NCI-H1105 treated with DMSO at 0.1 percent for 48 hours (cell line): Measurements from ENCODE around the gene GDI2.
"Not testable (repeated sequence)": the region's sequence is repeated elsewhere in the genome, so short reads cannot be mapped to it uniquely, and the experiment has no call there.

Experiments
- DNase-seq: peaks from one replicate; lab custom pipeline; 2025; lab: John Stamatoyannopoulos, UW

GDI2 gene

DNA sequence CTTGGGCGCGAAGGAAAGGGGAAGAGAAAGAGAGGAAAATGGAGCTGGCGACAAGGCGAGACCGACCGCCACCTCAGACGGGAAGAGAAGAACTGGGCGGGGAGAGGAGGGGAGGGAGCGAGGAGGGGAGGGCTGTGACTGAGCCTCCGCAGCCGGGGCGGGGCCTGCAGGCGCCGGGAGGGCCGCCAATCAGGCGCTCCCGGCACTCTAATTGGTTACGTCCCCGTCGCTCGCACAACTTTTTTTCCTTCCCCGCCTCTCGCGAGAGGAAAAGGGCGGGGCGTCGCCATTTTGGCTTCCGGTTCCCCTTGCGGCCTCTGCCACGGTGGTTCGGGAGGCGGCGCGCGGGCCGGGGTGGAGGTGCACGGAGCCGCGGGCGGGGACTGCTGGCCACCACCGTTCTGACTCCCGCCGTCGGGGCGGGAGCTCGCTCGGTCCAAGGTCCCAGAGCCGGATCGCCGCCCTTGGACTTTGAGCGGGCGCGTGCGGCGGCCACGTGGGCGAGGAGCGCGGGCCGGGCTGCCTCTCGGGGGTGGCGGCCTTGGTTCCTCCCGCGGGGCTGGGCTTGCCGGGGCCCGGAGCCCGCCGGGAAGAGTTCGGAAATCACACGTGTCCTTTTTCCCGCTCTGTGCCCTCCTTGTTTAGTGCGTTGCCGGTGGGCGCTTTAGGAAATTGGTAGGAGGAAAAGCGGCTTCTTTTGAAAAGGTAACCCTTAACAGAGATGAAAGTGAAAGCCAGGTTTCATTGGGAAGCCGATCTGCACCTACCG is at the start of gene GDI2:
TSS of gene GDI2 (minus strand) at position 94 of the 769 bp plus-strand sequence. CDS start 176 bp downstream, outside the sequence.
- peak; percentile 87 for DNase-seq

DNA sequence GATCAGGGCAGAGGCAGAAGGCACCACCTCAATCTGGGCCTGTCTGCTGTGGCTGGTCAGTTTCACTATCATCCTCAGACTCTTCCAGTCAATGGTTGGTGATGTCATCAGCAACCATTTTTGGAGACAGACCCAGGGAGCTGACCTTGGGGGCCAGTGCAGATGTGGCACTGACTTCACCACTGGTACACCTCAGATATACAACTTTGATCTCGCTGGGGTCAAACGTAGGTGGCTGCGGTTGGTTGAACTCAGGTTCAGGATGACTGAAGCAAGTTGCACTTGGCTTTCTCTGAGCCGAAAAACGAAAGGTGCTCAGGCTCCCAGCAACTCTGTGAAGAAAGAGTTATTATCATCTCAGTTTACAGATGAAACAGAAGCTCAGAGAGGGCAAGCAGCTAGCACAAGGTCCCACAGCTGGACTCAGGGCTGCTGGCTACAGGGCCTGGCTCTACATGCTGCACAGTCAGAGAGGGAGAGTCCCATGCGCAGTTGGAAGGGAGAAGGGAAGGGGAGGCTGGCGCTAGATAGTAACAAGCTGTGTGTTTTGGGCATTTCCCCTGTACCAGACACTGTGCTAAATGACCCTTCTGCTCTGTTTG is 49.2 kb upstream of the GDI2 start:
- DNase-seq, result no peak

DNA sequence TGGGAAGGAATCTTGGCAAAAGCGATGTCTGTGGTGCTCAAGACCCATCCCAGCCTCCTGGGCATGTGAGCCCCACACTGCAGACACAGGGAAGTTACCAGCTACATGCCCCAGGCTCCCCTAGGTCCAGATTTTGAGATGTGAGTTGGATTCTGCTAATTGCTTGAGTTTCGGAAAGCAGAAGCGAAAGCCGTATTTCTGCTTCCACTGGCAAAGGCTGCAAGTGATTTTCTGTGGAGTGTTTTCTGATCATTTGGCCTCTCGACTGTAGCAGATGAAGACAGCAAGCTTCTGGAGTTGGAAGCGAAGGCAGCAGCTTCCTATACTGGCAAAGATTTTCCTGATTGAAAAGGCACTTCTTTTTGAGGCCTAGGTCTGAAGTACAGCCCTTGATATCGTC is 46.8 kb upstream of the GDI2 start:
- DNase-seq, result no peak

DNA sequence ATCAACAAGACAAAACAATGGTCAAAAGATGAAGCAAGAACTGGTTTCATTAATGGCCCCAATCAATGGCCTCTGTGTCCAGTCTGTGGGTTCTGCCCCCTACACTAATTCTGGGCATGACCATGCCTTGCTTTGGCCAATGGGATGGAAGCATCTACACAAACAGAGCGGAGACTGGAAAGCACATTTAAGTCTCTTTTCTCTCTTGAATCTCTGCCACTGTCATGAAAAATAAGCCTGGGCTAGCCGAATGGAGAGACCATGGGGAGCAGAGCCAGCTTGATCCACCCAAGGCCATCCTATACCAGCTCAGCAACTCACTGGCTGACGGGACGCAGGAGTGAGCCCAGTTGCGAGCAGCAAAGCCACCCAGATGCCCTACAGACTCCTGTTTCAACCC is 45.6 kb upstream of the GDI2 start:
- DNase-seq, result no peak

DNA sequence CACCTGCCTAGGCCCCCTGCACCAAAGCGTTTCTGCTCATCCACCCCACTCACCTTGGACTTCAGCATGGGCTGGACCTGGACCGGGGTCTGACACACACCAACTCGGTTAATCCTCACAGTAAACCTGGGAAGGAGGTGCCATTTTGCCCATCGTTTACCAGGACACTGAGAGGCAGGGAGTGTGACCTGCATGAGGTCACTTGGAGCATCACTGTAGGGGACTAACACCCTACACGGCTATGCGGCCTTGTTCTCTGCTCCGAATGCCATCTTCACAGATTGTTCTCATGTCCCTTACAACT is 43.4 kb upstream of the GDI2 start:
- DNase-seq, result no peak

DNA sequence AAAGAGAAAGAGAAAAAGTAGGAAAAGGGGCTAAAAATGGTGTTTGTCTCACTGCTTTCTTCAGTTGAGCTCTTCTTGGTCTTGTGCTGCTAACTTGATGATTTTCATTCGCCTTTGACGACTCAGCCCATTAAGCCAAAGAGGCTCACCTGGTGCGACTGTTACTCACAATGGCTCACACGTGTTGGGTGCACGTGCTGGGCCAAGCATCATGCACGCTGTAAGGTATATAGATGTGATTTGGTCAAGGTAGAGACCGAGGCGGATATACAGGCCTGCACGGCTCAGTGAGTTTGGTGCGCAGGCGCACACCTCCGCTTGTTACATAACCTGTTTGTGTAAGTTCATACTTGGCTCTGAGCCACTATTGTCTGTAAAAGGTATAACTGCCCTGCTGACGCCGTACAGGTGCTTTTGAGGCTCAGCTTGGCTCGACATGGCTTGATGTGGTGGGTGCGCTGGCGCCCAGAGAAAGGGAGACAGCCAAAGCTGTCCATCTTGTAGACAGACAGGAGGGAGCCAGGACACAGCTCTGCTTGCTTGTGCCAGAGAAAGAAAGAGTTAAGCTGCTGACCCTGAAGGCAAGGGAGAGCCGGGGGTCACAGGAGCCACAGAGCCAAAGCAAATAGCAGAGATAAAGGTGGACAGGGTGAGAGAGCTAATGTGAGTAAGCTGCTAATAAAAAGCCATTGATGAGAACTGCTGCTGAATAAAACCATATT is 42.9 kb upstream of the GDI2 start:
- no peak for DNase-seq

DNA sequence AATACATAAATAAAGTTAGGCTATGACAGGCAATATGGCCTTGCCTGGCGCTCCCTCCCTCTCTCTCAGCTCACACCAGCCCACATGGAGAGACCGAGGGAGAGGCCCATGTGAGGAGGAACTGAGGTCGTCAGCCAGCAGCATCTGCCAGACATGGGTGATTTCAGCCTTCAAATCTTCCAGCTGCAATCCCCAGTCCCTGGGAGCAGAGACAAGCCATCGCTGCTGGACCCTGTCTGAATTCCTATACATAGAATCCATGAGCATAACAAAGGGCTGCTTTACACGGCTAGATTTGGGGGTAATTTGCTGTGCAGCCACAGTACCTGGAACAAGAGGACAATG is 40.9 kb upstream of the GDI2 start:
- no peak for DNase-seq

DNA sequence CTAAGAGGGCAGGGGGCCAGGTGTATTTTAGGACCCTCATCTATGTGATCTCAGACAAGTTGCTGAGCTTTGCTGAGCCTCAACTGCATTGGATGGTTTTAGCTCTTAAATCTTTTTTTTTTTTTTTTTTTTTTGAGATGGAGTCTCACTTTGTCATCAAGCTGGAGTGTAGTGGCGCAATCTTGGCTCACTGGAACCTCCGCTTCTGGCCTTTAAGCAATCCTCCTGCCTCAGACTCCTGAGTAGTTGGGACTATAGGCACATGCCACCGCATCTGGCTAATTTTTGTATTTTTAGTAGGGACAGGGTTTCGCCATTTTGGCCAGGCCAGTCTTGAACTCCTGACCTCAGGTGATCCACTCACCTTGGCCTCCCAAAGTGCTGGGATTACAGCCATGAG is 33.4 kb upstream of the GDI2 start:
- not testable (repeated sequence) for DNase-seq

DNA sequence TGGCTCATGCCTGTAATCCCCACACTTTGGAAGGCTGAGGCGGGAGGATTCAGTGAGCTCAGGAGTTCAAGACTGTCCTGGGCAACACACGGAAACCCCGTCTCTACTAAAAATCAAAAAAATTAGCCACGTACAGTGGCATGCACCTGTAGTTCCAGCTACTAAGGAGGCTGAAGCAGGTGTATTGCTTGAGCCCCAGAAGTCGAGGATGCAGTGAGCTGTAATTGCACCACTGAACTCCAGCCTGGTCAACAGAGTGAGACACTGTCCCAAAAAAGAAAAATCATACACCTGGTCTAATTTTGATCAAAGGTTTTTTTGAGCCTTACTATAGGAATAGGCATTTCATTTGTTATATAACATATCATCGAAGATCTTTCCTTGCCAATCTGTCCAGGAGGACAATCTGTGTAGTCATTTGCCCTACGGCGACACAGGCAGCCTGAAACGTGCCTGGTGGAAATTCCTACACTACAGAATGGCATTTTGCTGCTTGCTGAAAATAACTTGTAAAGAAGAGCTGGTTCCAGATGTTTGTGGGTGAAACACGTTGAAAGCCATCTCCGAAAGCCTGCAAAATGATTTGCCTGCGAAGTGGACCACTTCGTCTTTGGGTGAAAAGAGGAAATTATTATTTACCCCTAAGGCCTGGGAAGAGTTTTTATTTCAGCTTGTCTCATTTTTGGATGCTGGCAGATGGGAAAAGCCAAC is 31.3 kb upstream of the GDI2 start:
- DNase-seq, result no peak

DNA sequence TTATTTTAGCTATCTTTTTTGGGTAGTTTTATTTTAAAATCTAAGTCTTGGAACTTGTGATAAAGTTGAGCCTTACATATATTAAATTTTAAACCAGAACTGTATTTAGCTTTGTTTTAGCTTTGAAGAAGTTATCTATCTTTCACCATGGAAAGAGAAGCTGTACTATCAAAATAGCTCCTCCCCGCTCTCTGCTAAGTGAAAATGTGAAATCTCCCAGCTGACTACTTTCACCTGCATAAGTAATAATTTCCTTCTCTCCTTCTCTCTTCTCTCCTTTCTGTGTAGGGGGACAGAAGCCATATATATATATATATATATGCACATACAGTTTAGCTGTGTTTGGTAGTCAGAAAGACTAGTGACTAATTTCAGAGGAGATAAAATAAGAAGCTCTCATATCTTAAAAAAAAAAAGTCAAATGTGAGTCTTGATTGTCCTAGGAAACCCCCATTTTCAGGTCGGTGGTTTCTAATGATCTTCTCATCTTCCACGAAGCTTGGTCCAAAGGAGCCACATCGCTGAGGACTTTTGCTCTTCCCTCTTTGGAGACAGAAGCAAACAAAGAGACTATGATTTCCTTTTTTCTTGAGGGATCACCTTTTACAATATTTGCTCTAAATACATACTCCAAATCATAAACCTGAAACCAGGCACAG is 30.6 kb upstream of the GDI2 start:
- no peak for DNase-seq

DNA sequence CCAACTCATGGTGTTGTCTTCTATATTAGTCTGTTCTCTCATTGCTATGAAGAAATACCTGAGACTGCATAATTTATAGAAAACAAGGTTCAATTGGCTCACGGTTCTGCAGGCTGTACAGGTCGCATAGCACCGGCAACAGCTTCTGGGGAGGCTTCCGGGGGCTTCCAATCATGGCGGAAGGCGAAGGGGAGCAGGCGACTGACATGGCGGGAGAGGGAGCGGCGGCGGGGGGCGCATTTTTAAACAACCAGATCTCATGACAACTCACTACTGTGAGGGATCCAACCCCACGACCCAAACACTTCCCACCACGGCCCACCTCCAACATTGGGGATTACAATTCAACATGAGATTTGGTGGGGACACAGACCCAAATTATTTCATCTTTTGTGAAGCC is 28.7 kb upstream of the GDI2 start:
- DNase-seq, result no peak

DNA sequence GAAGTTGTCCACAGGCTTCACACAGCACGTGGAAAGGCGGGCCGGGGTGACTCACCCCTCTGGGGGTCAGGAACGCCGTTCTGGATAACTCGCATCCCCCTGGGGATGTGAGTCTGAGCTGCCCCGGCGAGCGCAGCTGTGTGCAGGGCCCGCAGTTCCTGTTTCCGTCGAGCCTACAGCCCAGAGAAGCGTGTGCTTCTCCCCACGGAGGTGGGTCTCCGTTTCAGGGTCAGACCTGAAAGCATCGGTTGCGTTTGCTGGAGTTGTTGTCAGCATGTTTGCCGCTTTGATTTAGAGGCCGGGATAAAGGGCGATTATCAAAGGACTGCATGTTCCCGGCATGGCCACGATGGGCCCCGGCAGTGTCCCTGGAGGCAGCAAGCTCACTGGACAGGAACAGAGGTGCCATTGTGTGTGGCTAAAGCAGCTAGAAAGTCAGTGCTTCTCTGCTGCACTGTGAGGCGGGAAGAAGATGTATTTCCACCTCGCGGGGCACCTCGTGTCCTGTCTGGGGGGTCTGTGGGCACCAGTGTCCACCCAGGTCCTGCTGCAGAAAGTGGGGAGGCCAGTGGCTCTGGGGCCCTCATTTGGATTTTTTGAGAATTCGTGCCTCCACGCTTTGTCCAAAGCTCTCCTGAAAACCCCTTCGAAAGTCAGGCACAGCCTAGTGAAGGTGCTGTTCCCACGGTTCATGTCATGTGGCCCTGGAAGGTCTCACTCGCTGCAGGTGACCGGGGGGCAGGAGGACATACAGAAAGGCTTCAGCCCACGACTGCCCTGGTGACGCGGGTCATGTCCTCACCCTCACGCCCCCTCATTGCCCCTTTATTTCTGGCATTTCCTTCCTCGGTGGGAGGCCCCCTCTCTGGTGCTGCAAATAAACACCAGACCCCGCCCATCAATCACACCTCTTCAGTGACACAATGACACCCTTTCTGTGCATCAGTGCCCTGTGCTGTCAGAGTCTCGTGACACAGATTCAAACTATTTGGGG is 27.4 kb upstream of the GDI2 start:
- no peak for DNase-seq

DNA sequence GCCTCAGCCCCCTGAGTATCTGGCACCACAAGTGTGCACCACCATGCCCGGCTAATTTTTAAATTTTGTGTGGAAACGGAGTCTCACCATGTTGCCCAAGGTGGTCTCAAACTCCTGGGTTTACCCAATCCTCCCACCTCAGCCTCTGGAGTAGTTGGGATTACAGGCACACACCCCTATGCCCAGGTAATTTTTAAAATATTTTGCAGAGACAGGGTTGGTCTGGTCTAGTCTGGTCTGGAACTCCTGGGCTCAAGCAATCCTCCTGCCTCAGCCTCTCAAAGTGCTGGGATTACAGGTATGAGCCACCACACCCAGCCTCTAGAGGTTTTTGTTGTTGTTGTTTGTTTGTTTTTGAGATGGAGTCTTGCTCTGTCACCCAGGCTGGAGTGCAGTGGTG is 22.9 kb upstream of the GDI2 start:
- not testable (repeated sequence) for DNase-seq

DNA sequence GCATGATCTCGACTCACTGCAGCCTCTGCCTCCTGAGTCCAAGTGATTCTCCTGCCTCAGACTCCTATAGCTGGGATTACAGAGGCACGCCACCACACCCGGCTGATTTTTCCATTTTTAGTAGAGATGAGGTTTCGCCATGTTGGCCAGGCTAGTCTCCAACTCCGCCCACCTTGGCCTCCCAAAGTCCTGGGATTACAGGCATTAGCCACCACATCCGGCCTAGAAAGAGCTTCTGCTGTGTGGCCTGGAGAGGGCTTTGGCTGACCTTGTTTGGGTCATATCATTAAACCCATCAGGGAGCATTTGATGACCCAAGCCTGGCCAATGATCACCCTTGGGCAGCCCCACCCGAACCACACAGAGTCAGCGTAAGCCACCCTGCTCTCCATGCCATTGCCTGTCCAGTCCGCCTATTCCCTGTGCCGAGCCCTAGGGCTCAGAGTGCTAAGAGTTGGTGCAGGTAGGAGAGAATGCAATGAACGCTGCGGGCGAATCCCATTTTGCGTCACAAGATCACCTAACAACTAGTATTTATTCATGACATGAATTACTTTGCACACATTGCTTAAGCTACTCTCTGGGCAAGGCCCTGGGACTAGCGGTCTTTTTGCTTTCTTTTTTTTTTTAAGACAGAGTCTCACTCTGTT is 22.3 kb upstream of the GDI2 start:
- no peak for DNase-seq

DNA sequence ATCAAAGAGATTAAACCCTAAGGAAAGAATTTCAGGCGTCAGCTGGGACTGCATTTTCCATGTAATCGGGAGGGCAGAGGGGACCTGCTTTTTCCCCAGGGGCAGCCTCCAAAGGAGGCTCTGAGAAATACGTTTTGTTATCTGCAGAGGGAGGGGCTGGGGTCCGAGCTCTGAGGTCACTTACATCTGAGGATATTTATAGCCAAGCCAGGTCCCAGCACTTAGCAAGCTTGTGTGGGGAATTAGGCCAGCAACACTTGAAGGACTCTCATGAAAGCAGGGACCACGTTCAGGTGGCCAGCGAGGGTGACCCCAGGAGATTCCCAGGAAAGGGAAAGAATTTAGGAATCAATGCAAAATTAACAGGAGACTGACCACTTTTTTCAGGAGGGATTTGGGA is 20.6 kb upstream of the GDI2 start:
- no peak for DNase-seq

DNA sequence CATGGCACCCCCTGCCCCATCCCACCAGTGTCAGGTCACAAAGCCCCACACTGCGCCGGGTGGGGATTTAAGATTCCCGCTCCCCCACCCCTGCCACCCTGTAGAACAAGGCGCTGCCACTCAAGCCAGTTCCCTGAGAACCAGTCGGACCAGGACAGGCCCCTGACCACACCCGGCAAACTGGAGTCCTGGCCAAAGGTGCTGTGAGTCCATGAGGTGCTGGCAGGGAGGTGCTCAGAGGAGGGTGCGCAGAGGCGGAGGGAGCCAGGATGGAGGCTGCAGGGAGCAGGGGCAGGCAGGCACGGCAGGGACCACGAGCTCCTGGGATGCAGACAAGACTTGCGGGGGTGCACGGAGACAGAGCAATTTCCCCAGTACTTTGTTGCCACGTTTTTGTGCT is 19.7 kb upstream of the GDI2 start:
- no peak for DNase-seq

DNA sequence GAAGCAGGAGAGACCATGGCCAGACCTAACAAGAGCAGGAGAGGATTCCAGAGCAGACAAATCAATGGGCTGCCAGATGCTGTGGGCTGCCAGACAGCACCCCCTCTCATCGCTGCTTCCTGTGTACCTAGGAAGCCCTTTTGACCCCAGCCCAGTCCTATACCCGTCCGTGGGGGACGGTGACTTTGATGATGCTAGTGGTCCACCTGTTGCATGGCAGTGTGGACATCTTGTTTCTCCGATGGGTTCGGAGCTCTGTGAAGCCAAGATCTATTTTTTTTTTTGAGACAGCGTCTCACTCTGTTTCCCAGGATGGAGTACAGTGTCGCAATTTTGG is 18.2 kb upstream of the GDI2 start:
- no peak for DNase-seq

DNA sequence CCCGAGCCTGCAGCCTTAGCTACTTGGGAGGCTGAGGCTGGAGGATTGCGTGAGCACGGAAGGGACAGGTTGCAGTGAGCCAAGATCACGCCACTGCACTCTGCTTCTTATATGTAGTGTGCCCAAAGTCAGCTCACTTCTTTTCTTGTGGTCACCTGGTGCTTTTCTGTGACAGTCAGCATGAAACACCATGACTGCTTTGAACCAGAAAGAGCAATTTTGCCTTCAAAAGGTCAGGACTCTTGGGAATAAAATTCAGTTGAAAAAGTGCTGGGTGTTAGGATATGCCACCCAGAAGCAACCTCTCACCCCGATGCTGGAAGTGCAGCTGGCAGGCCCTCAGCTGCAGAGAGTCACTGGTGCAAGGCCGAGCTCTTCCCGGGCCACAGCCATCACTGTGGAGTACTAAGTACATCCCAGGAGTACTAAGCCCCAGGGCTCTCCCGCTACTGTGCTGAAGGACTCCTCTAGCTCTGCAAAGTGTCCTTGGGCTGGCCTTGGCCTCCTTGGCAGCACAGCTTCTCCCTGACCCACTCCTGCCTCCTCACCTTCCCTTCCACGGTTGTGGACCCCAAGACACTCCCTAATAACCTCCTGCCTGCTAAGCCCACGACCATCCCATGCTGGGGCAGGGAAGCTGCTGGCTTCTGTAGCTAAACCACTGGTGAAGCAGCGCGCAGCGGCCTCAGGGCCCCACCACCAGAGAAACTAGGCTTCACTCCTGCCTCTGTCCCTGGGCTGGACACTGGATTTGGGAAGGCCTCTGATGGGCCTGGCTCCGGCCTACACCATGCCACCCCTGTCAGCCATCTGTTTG is 17.6 kb upstream of the GDI2 start:
- no peak for DNase-seq

DNA sequence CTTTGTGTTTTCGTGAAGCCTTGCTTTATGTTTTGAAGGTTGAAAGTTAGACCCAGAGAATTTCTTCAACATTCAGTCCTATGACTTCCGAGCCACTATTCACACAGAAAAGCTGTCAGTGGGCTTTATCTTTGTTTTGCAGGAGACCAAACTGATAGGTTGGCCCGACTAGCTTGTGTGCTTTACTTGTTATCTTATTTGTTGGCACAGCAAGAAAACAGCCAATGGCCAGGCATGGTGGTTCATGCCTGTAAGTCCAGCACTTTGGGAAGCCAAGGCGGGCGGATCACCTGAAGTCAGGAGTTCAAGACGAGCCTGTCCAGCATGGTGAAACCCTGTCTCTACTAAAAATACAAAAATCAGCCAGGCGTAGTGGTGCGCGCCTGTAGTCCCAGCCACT is 16.0 kb upstream of the GDI2 start:
- DNase-seq, result no peak

DNA sequence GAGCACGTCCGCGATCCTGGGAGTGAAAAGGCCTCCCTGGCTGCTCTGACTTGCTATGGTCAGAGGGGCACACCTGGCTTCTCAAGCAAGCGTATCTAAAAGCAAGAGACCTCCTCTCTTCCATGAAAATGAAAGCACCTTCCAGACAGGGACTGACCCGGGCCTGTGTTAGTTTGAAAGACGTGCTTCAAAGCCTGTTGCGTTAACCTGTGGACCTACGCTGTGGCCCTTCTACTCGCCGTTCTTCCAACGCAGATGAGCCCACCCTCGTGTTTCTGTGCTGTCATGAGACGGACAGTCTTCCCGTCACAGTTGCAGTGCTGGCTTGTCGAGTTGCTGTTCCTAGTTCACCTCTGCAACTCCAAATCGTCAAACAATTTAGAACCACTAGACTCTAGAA is 15.5 kb upstream of the GDI2 start:
- DNase-seq, result no peak
